Measurements from ENCODE around the gene PDIA5. TPM values are rescaled to one million over a fixed set of nuclear protein-coding genes. Genes with fewer than 3 reads are reported as not detected.

The PDIA5 gene
- total and polyA plus RNA-seq, 11 donors = 3.3 to 16.3 (median 6.4) TPM

DNA sequence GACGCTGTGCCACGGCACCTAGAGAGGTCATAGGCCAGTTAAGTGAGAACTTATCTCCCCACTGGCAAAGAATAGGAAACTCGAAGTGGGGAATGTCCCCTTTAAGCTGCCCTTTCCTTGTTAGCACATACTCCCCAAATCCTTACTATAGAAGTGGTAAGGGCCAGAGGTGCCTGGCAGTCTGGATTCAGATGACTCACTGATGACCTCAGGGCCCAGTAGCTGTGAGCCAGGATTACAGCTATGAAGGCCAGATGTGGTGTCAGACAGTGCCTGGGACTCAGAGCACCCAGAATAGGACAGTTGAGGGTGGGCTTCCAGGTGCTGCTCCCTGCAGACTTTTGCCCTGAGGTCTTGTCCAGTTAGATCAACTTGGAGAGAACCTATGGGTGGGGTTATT is 37.7 kb downstream of the PDIA5 start:
- DNase-seq (peak in 1 of 5 donors; percentile 49), ATAC-seq (peak in 3 of 4 donors; percentile 28 to 90 (median 80))
- no peak overlapping the region for H3K27ac ChIP-seq
- H3K4me3 ChIP-seq = no peak overlapping the region
- intact Hi-C loops (cut with DNase I) = no loop called here
- peaks cover 0 to 77% (median 64%) of the 10 kb centered on the region in 9 donors for H3K36me3 ChIP-seq
- H3K9me3 ChIP-seq = no peaks in the 10 kb centered on the region
- peaks cover 0 to 6% (median 0%) of the 10 kb centered on the region in 12 donors for H3K4me1 ChIP-seq
- TF ChIP-seq, protein P1, sequence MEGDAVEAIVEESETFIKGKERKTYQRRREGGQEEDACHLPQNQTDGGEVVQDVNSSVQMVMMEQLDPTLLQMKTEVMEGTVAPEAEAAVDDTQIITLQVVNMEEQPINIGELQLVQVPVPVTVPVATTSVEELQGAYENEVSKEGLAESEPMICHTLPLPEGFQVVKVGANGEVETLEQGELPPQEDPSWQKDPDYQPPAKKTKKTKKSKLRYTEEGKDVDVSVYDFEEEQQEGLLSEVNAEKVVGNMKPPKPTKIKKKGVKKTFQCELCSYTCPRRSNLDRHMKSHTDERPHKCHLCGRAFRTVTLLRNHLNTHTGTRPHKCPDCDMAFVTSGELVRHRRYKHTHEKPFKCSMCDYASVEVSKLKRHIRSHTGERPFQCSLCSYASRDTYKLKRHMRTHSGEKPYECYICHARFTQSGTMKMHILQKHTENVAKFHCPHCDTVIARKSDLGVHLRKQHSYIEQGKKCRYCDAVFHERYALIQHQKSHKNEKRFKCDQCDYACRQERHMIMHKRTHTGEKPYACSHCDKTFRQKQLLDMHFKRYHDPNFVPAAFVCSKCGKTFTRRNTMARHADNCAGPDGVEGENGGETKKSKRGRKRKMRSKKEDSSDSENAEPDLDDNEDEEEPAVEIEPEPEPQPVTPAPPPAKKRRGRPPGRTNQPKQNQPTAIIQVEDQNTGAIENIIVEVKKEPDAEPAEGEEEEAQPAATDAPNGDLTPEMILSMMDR (IDR thresholded peaks at IDR 0.05) = no peak
- no peak for TF ChIP-seq POLR2A (IDR thresholded peaks at IDR 0.05)
- 22 to 81% (median 57%) methylated on average over 1 to 3 of the region's 3 CpGs for WGBS, 4 donors
- H3K27me3 ChIP-seq = no peaks in the 10 kb centered on the region

DNA sequence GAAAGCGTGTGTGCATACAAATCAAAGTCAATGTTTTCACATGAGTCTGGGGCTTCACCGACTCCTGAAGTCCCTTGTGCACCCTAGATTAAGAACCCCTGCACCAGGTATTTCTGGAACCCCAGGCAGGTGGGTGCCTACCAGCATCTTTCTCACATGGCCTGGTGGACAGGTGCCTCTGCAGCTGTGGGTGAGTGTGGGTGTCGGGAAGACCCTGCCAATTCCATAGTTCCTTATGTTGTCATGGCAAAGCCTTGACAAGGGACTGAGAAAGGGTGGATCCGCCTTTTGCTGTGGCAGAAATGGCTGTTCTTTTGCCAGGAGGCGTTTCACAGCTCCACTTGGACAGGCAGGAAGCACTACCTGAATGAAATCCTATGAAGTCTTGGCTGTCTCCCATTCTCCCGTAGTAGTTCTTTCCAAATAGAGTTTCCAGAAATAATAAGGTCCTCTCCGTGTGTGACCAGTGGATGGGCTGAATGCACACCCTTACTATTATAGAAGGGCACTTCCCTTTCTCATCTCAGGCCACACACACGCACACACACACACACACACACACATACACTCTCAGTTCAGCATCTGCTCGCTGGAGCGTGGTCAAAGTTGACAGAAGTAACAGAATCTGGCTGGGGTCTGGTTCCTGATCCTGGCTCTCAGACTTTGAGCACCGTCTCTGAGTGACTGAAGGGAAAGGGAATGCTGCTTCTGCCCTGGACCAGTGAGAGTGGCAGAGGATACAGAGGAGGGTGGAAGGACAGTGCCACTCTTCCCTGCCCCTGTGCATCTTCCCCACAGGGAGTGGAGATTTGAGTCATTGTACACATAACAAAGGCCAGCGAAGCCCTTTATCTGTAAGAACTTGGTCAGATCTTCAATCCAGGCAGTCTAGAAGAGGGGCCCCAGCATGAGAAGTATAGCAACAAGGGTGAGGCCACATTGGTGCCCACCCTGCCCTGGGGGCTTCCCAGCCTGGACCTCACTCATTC is 38.7 kb downstream of the PDIA5 start:
- DNase-seq (no peak), ATAC-seq (no peak)
- peaks cover 0 to 6% (median 0%) of the 10 kb centered on the region in 12 donors for H3K4me1 ChIP-seq
- TF ChIP-seq, protein P1 (IDR thresholded peaks at IDR 0.05) = no peak
- no peak for TF ChIP-seq POLR2A (IDR thresholded peaks at IDR 0.05)
- no peak overlapping the region for H3K4me3 ChIP-seq
- no peaks in the 10 kb centered on the region for H3K9me3 ChIP-seq
- no peak overlapping the region for H3K27ac ChIP-seq
- intact Hi-C loops (cut with DNase I) = no loop called here
- H3K36me3 ChIP-seq = peaks cover 0 to 80% (median 66%) of the 10 kb centered on the region in 9 donors
- WGBS, 4 donors = 84 to 86% (median 86%) methylated on average over 12 of the region's 12 CpGs
- H3K27me3 ChIP-seq = no peaks in the 10 kb centered on the region

DNA sequence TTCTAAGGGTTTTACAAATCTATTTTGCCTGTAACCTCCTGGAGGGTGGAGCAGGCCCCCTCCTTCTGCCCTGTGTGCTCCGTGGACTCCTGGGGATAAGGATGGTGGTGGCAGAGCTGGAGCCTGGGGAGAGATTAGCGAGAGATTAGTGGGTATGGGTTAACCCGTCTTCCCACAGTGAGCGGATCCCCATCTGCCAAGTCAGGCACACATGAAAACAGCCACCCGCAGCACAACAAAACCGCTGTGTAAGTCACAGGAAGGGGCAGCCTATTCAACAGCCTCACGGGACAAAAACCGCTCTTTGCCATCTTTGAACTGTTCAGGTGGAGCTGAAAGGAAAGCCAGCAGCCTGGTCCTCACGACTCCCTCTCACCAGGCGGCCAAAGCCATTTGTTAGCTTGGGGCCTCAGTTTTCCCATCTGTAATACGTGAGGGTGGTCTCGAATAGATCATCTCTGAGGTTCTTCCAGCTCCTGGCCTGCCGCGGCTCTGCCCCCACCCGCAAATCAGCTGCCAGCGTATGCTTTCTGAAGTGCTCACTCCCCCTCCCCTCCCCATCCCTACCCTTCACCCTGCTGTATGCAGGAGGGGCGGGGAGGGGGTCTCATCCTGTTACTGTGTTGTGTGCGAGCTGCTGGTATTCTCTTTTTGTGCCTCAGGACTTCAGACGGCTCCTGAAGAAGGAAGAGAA is 43.6 kb downstream of the PDIA5 start:
- ATAC-seq = no peak
- no peak for DNase-seq
- Histone ChIP-seq H3K27ac (no peak overlapping the region), H3K9me3 (no peaks in the 10 kb centered on the region), H3K4me3 (no peak overlapping the region), H3K4me1 (peaks cover 0 to 16% (median 9%) of the 10 kb centered on the region in 12 donors), H3K27me3 (no peaks in the 10 kb centered on the region), H3K36me3 (peaks cover 0 to 63% (median 45%) of the 10 kb centered on the region in 9 donors)
- 90 to 93% (median 92%) methylated on average over 19 of the region's 19 CpGs for WGBS, 4 donors
- intact Hi-C loops (cut with DNase I) = no loop called here
- TF ChIP-seq POLR2A (IDR thresholded peaks at IDR 0.05) = no peak
- TF ChIP-seq, protein P1 (IDR thresholded peaks at IDR 0.05) = no peak

All from heart left ventricle (tissue), 16 donors.